Mesenchymal stem cell (in vitro differentiated cells and primary cell): ENCODE data around the gene DCST1.

Experiments
- DNase-seq: peaks from one replicate; pipeline ENCODE4 v3.0.0-alpha.2; 2013
- H2AFZ ChIP-seq: one replicate; pipeline ENCODE4 v1.6.1; 2013; ENCODE audit warnings: low read depth, mild to moderate bottlenecking, control low read depth, inconsistent platforms, low read length, moderate library complexity
- H2AK5ac ChIP-seq: 2 replicates; pipeline ENCODE4 v1.6.1; 2013; ENCODE audit warnings: low read length, moderate library complexity, mild to moderate bottlenecking, inconsistent platforms; ENCODE audit not compliant: severe bottlenecking
- H2BK120ac ChIP-seq: one replicate; pipeline ENCODE4 v1.6.1; 2013; ENCODE audit warnings: low read depth, mild to moderate bottlenecking, inconsistent platforms, low read length, moderate library complexity
- H2BK12ac ChIP-seq, 2 experiments: one replicate each; pipeline ENCODE4 v1.6.1; 2013; ENCODE audit warnings: inconsistent platforms in 2 of 2, low read length in 2 of 2, mild to moderate bottlenecking in 2 of 2, moderate library complexity in 2 of 2, control low read depth in 1 of 2
- H2BK15ac ChIP-seq: one replicate; pipeline ENCODE4 v1.6.1; 2013; ENCODE audit warnings: mild to moderate bottlenecking, low read depth, inconsistent platforms; ENCODE audit not compliant: poor library complexity, severe bottlenecking
- H2BK5ac ChIP-seq: 2 replicates; pipeline ENCODE4 v1.6.1; 2013; ENCODE audit warnings: low read depth, mild to moderate bottlenecking, low read length, control low read depth, inconsistent platforms; ENCODE audit not compliant: poor library complexity, severe bottlenecking
- H3K14ac ChIP-seq, 2 experiments: one replicate each; pipeline ENCODE4 v1.6.1; 2013; ENCODE audit warnings: inconsistent platforms in 2 of 2, low read length in 2 of 2, control low read depth in 1 of 2, mild to moderate bottlenecking in 1 of 2, moderate library complexity in 1 of 2
- H3K18ac ChIP-seq, 2 experiments: one replicate each; pipeline ENCODE4 v1.6.1; 2013; ENCODE audit warnings: inconsistent platforms in 2 of 2, low read length in 2 of 2, control low read depth in 1 of 2, low read depth in 1 of 2, mild to moderate bottlenecking in 1 of 2
- H3K23ac ChIP-seq, 2 experiments: one replicate each; pipeline ENCODE4 v1.6.1; 2013; ENCODE audit warnings: inconsistent platforms in 2 of 2, low read length in 2 of 2, mild to moderate bottlenecking in 2 of 2, moderate library complexity in 2 of 2, control low read depth in 1 of 2
- H3K27ac ChIP-seq: 2 replicates; pipeline ENCODE4 v1.5.1; 2013; ENCODE audit warnings: mild to moderate bottlenecking, moderate library complexity, low read length, control low read depth, inconsistent platforms; ENCODE audit not compliant: poor library complexity, severe bottlenecking
- H3K27me3 ChIP-seq, 2 experiments: 2 replicates each; pipeline versions ENCODE4 v1.6.1 to v1.7.0; 2013; ENCODE audit warnings: low read length in 2 of 2, mild to moderate bottlenecking in 2 of 2, moderate library complexity in 2 of 2, control low read depth in 1 of 2, inconsistent platforms in 1 of 2; ENCODE audit not compliant: control insufficient read depth in 1 of 2, insufficient read depth in 1 of 2
- H3K36me3 ChIP-seq, 2 experiments: 2 replicates each; pipeline versions ENCODE4 v1.6.1 to v1.7.0; 2013; ENCODE audit warnings: low read length in 2 of 2, control low read depth in 1 of 2, inconsistent platforms in 1 of 2, low read depth in 1 of 2, mild to moderate bottlenecking in 1 of 2; ENCODE audit not compliant: insufficient read depth in 2 of 2, control insufficient read depth in 1 of 2
- H3K4ac ChIP-seq, 2 experiments: one replicate each; pipeline ENCODE4 v1.6.1; 2013; ENCODE audit warnings: inconsistent platforms in 2 of 2, low read length in 2 of 2, mild to moderate bottlenecking in 2 of 2, moderate library complexity in 2 of 2, control low read depth in 1 of 2, low read depth in 1 of 2
- H3K4me1 ChIP-seq: 2 replicates; pipeline ENCODE4 v1.6.1; 2013; ENCODE audit warnings: low read depth, low read length, control low read depth; ENCODE audit not compliant: control insufficient read depth, insufficient read depth
- H3K4me2 ChIP-seq: 2 replicates; pipeline ENCODE4 v1.6.1; 2013; ENCODE audit warnings: low read length, mild to moderate bottlenecking, inconsistent platforms; ENCODE audit not compliant: poor library complexity, severe bottlenecking
- H3K4me3 ChIP-seq, 2 experiments: 2 replicates each; pipeline versions ENCODE4 v1.5.1 to v1.7.0; 2013; ENCODE audit warnings: low read length in 2 of 2, mild to moderate bottlenecking in 2 of 2, control low read depth in 1 of 2, low read depth in 1 of 2; ENCODE audit not compliant: insufficient read depth in 1 of 2
- H3K79me1 ChIP-seq: replicated peaks from 2 replicates; pipeline ENCODE4 v1.6.1; 2013; ENCODE audit warnings: mild to moderate bottlenecking, control low read depth, low read length, inconsistent platforms; ENCODE audit not compliant: poor library complexity, severe bottlenecking
- H3K9ac ChIP-seq: 2 replicates; pipeline ENCODE4 v1.7.0; 2013; ENCODE audit warnings: mild to moderate bottlenecking, low read length, moderate library complexity
- H3K9me3 ChIP-seq: 2 replicates; pipeline ENCODE4 v1.7.0; 2013; ENCODE audit warnings: mild to moderate bottlenecking, low read length; ENCODE audit not compliant: control insufficient read depth
- H4K8ac ChIP-seq: one replicate; pipeline ENCODE4 v1.6.1; 2013; ENCODE audit warnings: inconsistent platforms, mild to moderate bottlenecking, low read length, moderate library complexity
- H4K91ac ChIP-seq: one replicate; pipeline ENCODE4 v1.6.1; 2013; ENCODE audit warnings: mild to moderate bottlenecking, low read length, inconsistent platforms
- WGBS: methylation state at CpG from one replicate; pipeline ENCODE4 v1.1.7; 2013; ENCODE audit warnings: mixed read lengths; 5-methylcytosine and 5-hydroxymethylcytosine counted together

Gene DCST1

GRCh38 chr1:155018617-155019348, 14.8 kb upstream of the DCST1 start:
- no peak overlapping the region for H4K8ac ChIP-seq
- H3K36me3 ChIP-seq = peaks cover 28 to 32% of the 10 kb centered on the region in 2 experiments
- peaks cover 28% of the 10 kb centered on the region for H3K4me1 ChIP-seq
- peak overlapping the region; percentile 11 for H4K91ac ChIP-seq
- H2BK120ac ChIP-seq = peak overlapping the region; percentile 30
- no peaks in the 10 kb centered on the region for H3K9me3 ChIP-seq
- DNase-seq = peak; percentile 34
- H3K18ac ChIP-seq = no peak overlapping the region
- H2BK12ac ChIP-seq = no peak overlapping the region
- H3K9ac ChIP-seq = peak overlapping the region; percentile 32
- H3K4me3 ChIP-seq = peak overlapping the region in 1 of 2 experiments; percentile 50
- H2BK15ac ChIP-seq = no peak overlapping the region
- H3K27ac ChIP-seq = no peak overlapping the region
- 59% methylated on average over 4 of the region's 8 CpGs for WGBS
- no peak overlapping the region for H2AK5ac ChIP-seq
- no peak overlapping the region for H2BK5ac ChIP-seq
- H3K23ac ChIP-seq = no peak overlapping the region
- H2AFZ ChIP-seq = no peak overlapping the region
- no peaks in the 10 kb centered on the region for H3K27me3 ChIP-seq
- H3K79me1 ChIP-seq = peaks cover 8% of the 10 kb centered on the region
- no peak overlapping the region for H3K14ac ChIP-seq
- no peak overlapping the region for H3K4me2 ChIP-seq
- no peak overlapping the region for H3K4ac ChIP-seq

GRCh38 chr1:155019377-155020245, 14.0 kb upstream of the DCST1 start:
- H3K36me3 ChIP-seq = peaks cover 21 to 24% of the 10 kb centered on the region in 2 experiments
- peak overlapping the region in 1 of 2 experiments; percentile 50 for H3K4me3 ChIP-seq
- H3K14ac ChIP-seq = no peak overlapping the region
- no peak overlapping the region for H2AK5ac ChIP-seq
- H2BK15ac ChIP-seq = no peak overlapping the region
- H3K23ac ChIP-seq = no peak overlapping the region
- H3K18ac ChIP-seq = no peak overlapping the region
- no peaks in the 10 kb centered on the region for H3K27me3 ChIP-seq
- H3K4ac ChIP-seq = no peak overlapping the region
- no peak overlapping the region for H3K27ac ChIP-seq
- peaks cover 8% of the 10 kb centered on the region for H3K79me1 ChIP-seq
- H2AFZ ChIP-seq = no peak overlapping the region
- H3K4me2 ChIP-seq = no peak overlapping the region
- H2BK120ac ChIP-seq = no peak overlapping the region
- no peak overlapping the region for H2BK12ac ChIP-seq
- no peaks in the 10 kb centered on the region for H3K9me3 ChIP-seq
- H4K91ac ChIP-seq = peak overlapping the region; percentile 11
- no peak overlapping the region for H3K9ac ChIP-seq
- H2BK5ac ChIP-seq = no peak overlapping the region
- WGBS = 85% methylated on average over 11 of the region's 11 CpGs
- no peak overlapping the region for H4K8ac ChIP-seq
- H3K4me1 ChIP-seq = peaks cover 28% of the 10 kb centered on the region
- DNase-seq = no peak

GRCh38 chr1:155022136-155022926, 11.3 kb upstream of the DCST1 start:
- Histone ChIP-seq H4K8ac (no peak overlapping the region), H3K27me3 (no peaks in the 10 kb centered on the region), H2BK15ac (no peak overlapping the region), H4K91ac (no peak overlapping the region), H3K79me1 (peaks cover 8% of the 10 kb centered on the region), H2BK120ac (no peak overlapping the region), H2BK12ac (no peak overlapping the region), H3K9ac (no peak overlapping the region), H3K23ac (no peak overlapping the region), H3K27ac (no peak overlapping the region), H3K4me2 (no peak overlapping the region), H3K4me1 (peaks cover 28% of the 10 kb centered on the region), H3K4ac (no peak overlapping the region), H3K18ac (no peak overlapping the region), H3K4me3 (no peak overlapping the region), H2BK5ac (no peak overlapping the region), H2AFZ (no peak overlapping the region), H3K9me3 (no peaks in the 10 kb centered on the region), H3K14ac (no peak overlapping the region), H3K36me3 (no peaks in the 10 kb centered on the region), H2AK5ac (no peak overlapping the region)
- 93% methylated on average over 7 of the region's 8 CpGs for WGBS
- no peak for DNase-seq

GRCh38 chr1:155022927-155023236, 10.7 kb upstream of the DCST1 start:
- Histone ChIP-seq H3K4ac (no peak overlapping the region), H2BK12ac (no peak overlapping the region)
- WGBS = 90% methylated on average over 4 of the region's 4 CpGs

More at GRCh38 chr1:155022927-155023236, 10.7 kb upstream of the DCST1 start:
- no peak for DNase-seq
- H2BK120ac ChIP-seq = no peak overlapping the region
- H3K18ac ChIP-seq = no peak overlapping the region
- no peak overlapping the region for H2BK5ac ChIP-seq
- peaks cover 24% of the 10 kb centered on the region for H3K4me1 ChIP-seq
- H3K36me3 ChIP-seq = no peaks in the 10 kb centered on the region
- H3K4me3 ChIP-seq = no peak overlapping the region
- H3K9ac ChIP-seq = no peak overlapping the region
- H3K27ac ChIP-seq = no peak overlapping the region
- no peak overlapping the region for H4K8ac ChIP-seq
- no peak overlapping the region for H4K91ac ChIP-seq
- H2AFZ ChIP-seq = no peak overlapping the region
- no peak overlapping the region for H2BK15ac ChIP-seq
- H3K27me3 ChIP-seq = no peaks in the 10 kb centered on the region
- no peak overlapping the region for H3K14ac ChIP-seq
- peaks cover 7% of the 10 kb centered on the region for H3K79me1 ChIP-seq
- no peak overlapping the region for H3K4me2 ChIP-seq
- H3K9me3 ChIP-seq = no peaks in the 10 kb centered on the region
- no peak overlapping the region for H3K23ac ChIP-seq
- no peak overlapping the region for H2AK5ac ChIP-seq
